ENCODE measurements around the gene RAB23. TPM values are rescaled to one million over a fixed set of nuclear protein-coding genes. Genes with fewer than 3 reads are reported as not detected.

The RAB23 gene
- total RNA-seq, 1 donor from 2014 or later = 35.2 TPM

- Mint-ChIP-seq H3K9me3 (ENCODE audit: unreplicated experiment) (no peaks in the 10 kb centered on the region), H3K27ac (ENCODE audit: unreplicated experiment) (peak overlapping the region; percentile 86), H3K27me3 (ENCODE audit: unreplicated experiment) (no peaks in the 10 kb centered on the region), H3K36me3 (ENCODE audit: unreplicated experiment) (no peaks in the 10 kb centered on the region), H3K4me3 (ENCODE audit: unreplicated experiment) (no peak overlapping the region), H3K4me1 (ENCODE audit: unreplicated experiment) (peaks cover 77% of the 10 kb centered on the region)
- TF ChIP-seq CTCF (IDR thresholded peaks at IDR 0.05) = no peak
- DNase-seq (ENCODE audit: extremely low spot score, unreplicated experiment) = no peak
These were observed 41.0 kb upstream of the RAB23 start for GRCh38 chr6:57262901-57263694.

GRCh38 chr6:57262488-57262887, 40.4 kb upstream of the RAB23 start:
- no peak for TF ChIP-seq CTCF (IDR thresholded peaks at IDR 0.05)
- Mint-ChIP-seq H3K4me3 (ENCODE audit: unreplicated experiment) (no peak overlapping the region), H3K27me3 (ENCODE audit: unreplicated experiment) (no peaks in the 10 kb centered on the region), H3K36me3 (ENCODE audit: unreplicated experiment) (no peaks in the 10 kb centered on the region), H3K9me3 (ENCODE audit: unreplicated experiment) (no peaks in the 10 kb centered on the region), H3K4me1 (ENCODE audit: unreplicated experiment) (peaks cover 78% of the 10 kb centered on the region), H3K27ac (ENCODE audit: unreplicated experiment) (peak overlapping the region; percentile 86)
- no peak for DNase-seq (ENCODE audit: extremely low spot score, unreplicated experiment)

GRCh38 chr6:57261926-57262325, 39.8 kb upstream of the RAB23 start:
- DNase-seq (ENCODE audit: extremely low spot score, unreplicated experiment) = no peak
- Mint-ChIP-seq H3K27ac (ENCODE audit: unreplicated experiment) (peak overlapping the region; percentile 56), H3K27me3 (ENCODE audit: unreplicated experiment) (no peaks in the 10 kb centered on the region), H3K9me3 (ENCODE audit: unreplicated experiment) (no peaks in the 10 kb centered on the region), H3K4me3 (ENCODE audit: unreplicated experiment) (no peak overlapping the region), H3K4me1 (ENCODE audit: unreplicated experiment) (peaks cover 75% of the 10 kb centered on the region), H3K36me3 (ENCODE audit: unreplicated experiment) (no peaks in the 10 kb centered on the region)
- no peak for TF ChIP-seq CTCF (IDR thresholded peaks at IDR 0.05)

DNA sequence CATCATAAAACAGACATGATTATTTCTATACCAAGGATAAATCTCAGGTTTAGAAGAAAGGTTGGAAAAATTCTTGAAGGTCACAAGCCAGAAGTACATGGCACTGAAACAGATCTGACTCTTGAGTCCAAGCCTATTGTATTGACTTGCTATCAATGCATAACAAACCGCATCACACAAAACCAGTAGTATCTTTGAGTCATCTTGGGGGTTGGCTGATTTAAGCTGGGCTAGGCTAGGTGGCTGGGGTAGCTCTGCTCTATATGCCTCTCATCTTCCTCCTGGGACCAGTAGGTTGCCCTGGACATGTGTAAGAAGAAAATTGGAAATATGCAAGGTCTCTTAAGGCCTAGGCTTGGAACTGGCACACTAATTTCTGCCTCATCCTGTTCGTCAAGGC, 37.0 kb upstream of the RAB23 start:
- H3K36me3 Mint-ChIP-seq (ENCODE audit: unreplicated experiment) = no peaks in the 10 kb centered on the region
- peak overlapping the region; percentile 98 for H3K27ac Mint-ChIP-seq (ENCODE audit: unreplicated experiment)
- H3K27me3 Mint-ChIP-seq (ENCODE audit: unreplicated experiment) = no peaks in the 10 kb centered on the region
- DNase-seq (ENCODE audit: extremely low spot score, unreplicated experiment) = no peak
- no peaks in the 10 kb centered on the region for H3K9me3 Mint-ChIP-seq (ENCODE audit: unreplicated experiment)
- no peak overlapping the region for H3K4me3 Mint-ChIP-seq (ENCODE audit: unreplicated experiment)
- H3K4me1 Mint-ChIP-seq (ENCODE audit: unreplicated experiment) = peaks cover 57% of the 10 kb centered on the region
- TF ChIP-seq CTCF (IDR thresholded peaks at IDR 0.05) = no peak

DNA sequence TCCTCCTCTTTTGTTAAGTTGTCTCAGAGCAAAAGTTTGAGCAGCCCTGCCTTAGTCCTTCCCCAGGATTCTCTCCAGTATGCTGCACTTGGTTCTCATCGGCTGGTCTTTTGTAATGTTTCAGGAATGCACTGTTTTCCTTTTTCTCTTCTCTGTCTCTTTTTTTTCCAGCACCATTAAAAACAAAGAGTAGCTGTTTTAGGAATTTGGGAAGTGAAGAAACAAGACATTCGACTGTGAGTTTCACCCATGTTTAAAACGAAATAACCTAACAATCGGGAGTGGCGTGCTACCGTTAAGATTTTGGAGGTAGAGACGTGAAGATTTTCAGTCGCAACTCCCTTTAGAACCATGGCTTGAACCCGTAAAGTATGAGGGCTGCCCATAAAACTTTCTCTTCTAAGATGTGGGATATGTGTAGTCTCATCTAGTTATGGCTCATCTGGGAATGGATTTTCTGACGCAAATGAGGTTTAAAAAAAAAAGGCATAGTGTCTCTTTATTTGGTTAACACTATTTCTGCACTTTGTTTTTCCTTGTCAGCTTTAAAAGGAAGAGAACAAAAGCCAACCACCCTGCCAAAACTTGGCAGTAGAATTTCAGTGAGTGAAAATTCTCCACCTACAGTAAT, 35.9 kb upstream of the RAB23 start:
- peaks cover 52% of the 10 kb centered on the region for H3K4me1 Mint-ChIP-seq (ENCODE audit: unreplicated experiment)
- no peaks in the 10 kb centered on the region for H3K36me3 Mint-ChIP-seq (ENCODE audit: unreplicated experiment)
- TF ChIP-seq CTCF (IDR thresholded peaks at IDR 0.05) = no peak
- no peaks in the 10 kb centered on the region for H3K27me3 Mint-ChIP-seq (ENCODE audit: unreplicated experiment)
- H3K27ac Mint-ChIP-seq (ENCODE audit: unreplicated experiment) = peak overlapping the region; percentile 98
- DNase-seq (ENCODE audit: extremely low spot score, unreplicated experiment) = no peak
- no peaks in the 10 kb centered on the region for H3K9me3 Mint-ChIP-seq (ENCODE audit: unreplicated experiment)
- peak overlapping the region; percentile 55 for H3K4me3 Mint-ChIP-seq (ENCODE audit: unreplicated experiment)
